Mesothelial cell of epicardium (in vitro differentiated cells): Measurements from ENCODE around the gene KLF11. TPM values are rescaled to one million over a fixed set of nuclear protein-coding genes. Genes with fewer than 3 reads are reported as not detected.

Experiments
- DNase-seq, 2 experiments: peaks; one replicate each; pipeline ENCODE4 v3.0.0; 2021; ENCODE audit warnings: low spot score in 2 of 2; ENCODE audit not compliant: unreplicated experiment in 2 of 2
- H3K27ac Mint-ChIP-seq: 2 replicates; pipeline ENCODE4 v1.8.0; 2021; ENCODE audit warnings: mixed read lengths
- H3K27me3 Mint-ChIP-seq: 2 replicates; pipeline ENCODE4 v1.8.0; 2021; ENCODE audit warnings: low read depth, mixed read lengths
- H3K36me3 Mint-ChIP-seq: 2 replicates; pipeline ENCODE4 v1.8.0; 2021; ENCODE audit warnings: mixed read lengths
- H3K4me1 Mint-ChIP-seq: 2 replicates; pipeline ENCODE4 v1.8.0; 2021; ENCODE audit warnings: mixed read lengths
- H3K4me3 Mint-ChIP-seq: 2 replicates; pipeline ENCODE4 v1.8.0; 2021; ENCODE audit warnings: mild to moderate bottlenecking, moderate library complexity, mixed read lengths
- H3K9me3 Mint-ChIP-seq: 2 replicates; pipeline ENCODE4 v1.8.0; 2021; ENCODE audit warnings: mixed read lengths
- total RNA-seq: library from RNA; stranded (reverse); gene quantifications from 3 replicates; pipeline ENCODE4 v1.2.1, GENCODE V29; 2021
- TF ChIP-seq, protein P1 (sequence below): fragments of 200-600 bp; sonication (generic); IDR thresholded peaks from one replicate; pipeline ENCODE4 v1.5.0; 2021; ENCODE audit warnings: antibody characterized with exemption; ENCODE audit not compliant: unreplicated experiment

The KLF11 gene
- total RNA-seq, 1 donor from 2014 or later, result 15.8 TPM

DNA sequence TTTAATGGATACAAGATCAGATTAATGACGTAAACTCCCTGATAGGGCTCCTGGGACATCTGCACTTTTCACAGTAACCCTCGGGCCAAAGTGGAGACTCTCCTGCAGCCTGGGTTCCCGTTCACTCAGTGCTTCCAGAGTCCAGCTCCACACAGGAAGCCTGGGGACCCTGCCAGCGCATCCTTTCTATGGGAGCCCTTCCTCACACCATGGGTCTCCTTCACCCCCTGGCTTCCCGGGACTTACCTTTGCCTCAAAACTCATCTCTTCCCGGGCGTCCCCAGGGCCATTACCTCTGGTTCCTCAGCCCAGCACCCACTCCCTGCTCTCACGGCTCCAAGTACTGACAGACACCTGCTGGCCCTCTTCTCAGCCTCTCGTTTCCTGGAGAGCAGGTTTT, 40.7 kb upstream of the KLF11 start:
- Mint-ChIP-seq H3K4me1 (peaks cover 4% of the 10 kb centered on the region), H3K4me3 (no peak overlapping the region), H3K27ac (no peak overlapping the region), H3K9me3 (no peaks in the 10 kb centered on the region), H3K27me3 (no peaks in the 10 kb centered on the region), H3K36me3 (peaks cover 2% of the 10 kb centered on the region)
- TF ChIP-seq, protein P1, sequence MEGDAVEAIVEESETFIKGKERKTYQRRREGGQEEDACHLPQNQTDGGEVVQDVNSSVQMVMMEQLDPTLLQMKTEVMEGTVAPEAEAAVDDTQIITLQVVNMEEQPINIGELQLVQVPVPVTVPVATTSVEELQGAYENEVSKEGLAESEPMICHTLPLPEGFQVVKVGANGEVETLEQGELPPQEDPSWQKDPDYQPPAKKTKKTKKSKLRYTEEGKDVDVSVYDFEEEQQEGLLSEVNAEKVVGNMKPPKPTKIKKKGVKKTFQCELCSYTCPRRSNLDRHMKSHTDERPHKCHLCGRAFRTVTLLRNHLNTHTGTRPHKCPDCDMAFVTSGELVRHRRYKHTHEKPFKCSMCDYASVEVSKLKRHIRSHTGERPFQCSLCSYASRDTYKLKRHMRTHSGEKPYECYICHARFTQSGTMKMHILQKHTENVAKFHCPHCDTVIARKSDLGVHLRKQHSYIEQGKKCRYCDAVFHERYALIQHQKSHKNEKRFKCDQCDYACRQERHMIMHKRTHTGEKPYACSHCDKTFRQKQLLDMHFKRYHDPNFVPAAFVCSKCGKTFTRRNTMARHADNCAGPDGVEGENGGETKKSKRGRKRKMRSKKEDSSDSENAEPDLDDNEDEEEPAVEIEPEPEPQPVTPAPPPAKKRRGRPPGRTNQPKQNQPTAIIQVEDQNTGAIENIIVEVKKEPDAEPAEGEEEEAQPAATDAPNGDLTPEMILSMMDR, result no peak
- DNase-seq, result no peak

DNA sequence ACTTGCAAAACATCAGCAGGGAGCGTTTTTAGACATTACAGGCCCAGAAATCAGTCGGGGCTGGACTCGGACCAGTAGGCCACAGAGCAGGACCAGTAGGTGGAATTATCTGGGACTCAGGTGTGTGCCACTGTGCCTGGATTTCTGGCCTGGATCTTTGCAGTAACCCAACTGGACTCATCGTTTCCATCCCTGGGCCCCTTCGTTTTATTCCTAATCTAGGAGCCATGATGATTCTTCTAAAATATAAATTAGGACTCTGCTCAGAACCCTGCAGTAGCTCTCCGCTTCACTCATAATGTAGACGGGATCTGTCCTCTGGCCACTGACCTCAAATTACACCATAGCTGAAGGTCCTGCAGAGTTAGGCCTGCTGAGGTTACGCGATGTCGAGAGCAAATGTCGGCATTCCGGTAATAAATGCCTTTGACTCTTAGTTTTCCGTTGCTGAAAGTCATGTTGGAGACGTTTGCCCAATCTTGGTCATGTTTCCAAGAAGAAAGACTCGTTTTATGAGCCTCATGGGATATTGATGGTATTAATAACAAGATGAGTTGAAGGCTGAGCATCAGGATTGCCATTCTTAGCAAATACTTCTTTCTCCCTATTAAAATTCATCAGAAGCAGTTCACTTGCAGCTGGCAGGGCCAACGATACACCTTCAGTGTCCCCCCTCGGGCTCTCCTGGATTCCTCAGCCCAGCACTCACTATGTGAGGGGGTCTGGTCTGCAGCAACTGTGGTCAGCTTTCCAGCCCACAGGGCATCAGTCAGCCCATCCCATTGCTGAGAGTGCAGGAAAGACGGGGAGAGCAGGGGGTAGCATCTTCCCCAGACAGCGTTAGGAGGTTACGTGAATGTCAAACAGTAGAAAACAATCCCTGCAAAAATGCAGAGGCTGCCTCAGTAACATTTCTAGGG, 39.9 kb upstream of the KLF11 start:
- Mint-ChIP-seq H3K27me3 (no peaks in the 10 kb centered on the region), H3K36me3 (peaks cover 2% of the 10 kb centered on the region), H3K27ac (no peak overlapping the region), H3K9me3 (no peaks in the 10 kb centered on the region), H3K4me1 (peaks cover 11% of the 10 kb centered on the region), H3K4me3 (no peak overlapping the region)
- DNase-seq, result no peak
- TF ChIP-seq, protein P1, result no peak

DNA sequence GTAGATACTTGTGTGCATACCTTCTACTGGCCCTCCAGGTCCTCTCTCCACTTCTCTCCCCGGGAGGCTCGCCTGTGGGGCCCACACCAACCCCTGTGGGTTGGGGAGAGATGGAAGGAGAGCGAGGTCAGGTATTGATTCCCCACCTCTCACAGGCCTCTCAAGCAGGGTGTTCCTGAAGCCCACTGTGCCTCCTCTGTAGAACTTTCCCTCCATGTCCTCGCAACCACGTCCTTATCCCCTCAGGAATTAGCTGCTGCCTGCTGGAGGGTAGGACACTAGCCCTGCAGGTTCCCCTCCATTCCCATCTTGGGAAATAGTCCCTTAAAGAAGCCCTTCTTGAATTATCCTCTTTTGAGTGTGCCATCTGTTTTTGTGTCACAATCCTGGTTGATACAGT, 38.9 kb upstream of the KLF11 start:
- TF ChIP-seq, protein P1, result no peak
- DNase-seq, result no peak
- H3K27ac Mint-ChIP-seq, result no peak overlapping the region
- H3K9me3 Mint-ChIP-seq, result no peaks in the 10 kb centered on the region
- H3K4me3 Mint-ChIP-seq, result no peak overlapping the region
- peaks cover 14% of the 10 kb centered on the region for H3K4me1 Mint-ChIP-seq
- peaks cover 2% of the 10 kb centered on the region for H3K36me3 Mint-ChIP-seq
- no peaks in the 10 kb centered on the region for H3K27me3 Mint-ChIP-seq

DNA sequence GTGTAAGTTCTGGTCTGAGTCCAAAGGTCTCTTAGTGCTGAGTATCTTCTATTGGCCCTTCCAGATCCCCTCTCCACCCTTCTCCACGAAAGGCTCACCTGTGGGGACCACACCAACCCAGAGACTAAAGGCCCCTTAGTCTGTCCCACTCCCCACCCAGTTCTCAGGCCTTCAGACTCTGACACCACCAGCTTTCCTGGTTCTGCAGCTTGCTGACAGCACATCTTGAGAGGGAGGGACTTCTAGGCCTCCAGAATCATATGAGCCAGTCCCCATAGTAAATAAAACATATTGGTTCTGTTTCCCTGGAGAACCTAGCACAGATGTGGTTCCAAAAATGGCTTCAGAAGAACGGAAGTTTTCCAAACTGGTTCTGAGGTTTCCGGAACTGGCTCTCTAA, 38.5 kb upstream of the KLF11 start:
- peaks cover 14% of the 10 kb centered on the region for H3K4me1 Mint-ChIP-seq
- H3K36me3 Mint-ChIP-seq, result peaks cover 2% of the 10 kb centered on the region
- TF ChIP-seq, protein P1, result no peak
- H3K4me3 Mint-ChIP-seq, result no peak overlapping the region
- no peak for DNase-seq
- H3K9me3 Mint-ChIP-seq, result no peaks in the 10 kb centered on the region
- H3K27ac Mint-ChIP-seq, result no peak overlapping the region
- no peaks in the 10 kb centered on the region for H3K27me3 Mint-ChIP-seq

DNA sequence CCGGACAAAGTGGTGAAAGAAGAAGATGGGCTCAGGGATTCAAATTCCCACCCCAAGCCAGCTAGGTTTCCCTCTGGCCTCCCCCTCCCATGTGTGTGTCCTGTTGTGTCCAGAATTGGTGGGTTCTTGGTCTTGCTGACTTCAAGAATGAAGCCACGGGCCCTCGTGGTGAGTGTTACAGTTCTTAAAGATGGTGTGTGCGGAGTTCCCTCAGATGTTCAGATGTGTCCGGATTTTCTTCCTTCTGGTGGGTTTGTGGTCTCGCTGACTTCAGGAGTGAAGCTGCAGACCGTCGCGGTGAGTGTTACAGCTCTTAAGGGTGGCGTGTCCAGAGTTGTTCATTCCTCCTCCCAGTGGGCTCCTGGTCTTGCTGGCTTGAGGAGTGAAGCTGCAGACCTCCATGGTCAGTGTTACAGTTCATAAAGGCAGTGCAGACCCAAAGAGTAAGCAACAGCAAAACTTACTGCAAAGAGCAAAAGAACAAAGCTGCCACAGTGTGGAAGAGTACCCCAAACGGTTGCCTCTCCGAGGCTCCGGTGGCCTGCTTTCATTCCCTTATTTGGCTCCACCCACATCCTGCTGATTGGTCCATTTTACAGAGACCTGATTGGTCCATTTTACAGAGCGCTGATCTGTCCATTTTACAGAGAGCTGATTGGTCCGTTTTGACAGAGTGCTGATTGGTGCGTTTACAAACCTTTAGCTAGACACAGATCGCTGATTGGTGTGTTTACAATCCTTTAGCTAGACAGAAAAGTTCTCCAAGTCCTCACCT, 37.7 kb upstream of the KLF11 start:
- DNase-seq, result no peak
- TF ChIP-seq, protein P1, result no peak
- peaks cover 2% of the 10 kb centered on the region for H3K36me3 Mint-ChIP-seq
- no peaks in the 10 kb centered on the region for H3K27me3 Mint-ChIP-seq
- H3K4me3 Mint-ChIP-seq, result no peak overlapping the region
- H3K27ac Mint-ChIP-seq, result no peak overlapping the region
- H3K9me3 Mint-ChIP-seq, result no peaks in the 10 kb centered on the region
- peaks cover 14% of the 10 kb centered on the region for H3K4me1 Mint-ChIP-seq
